Activated CD8-positive, alpha-beta memory T cell treated with anti-CD3 and anti-CD28 coated beads, Interleukin-2, amount 10 ng/mL, durations not matched to agents 7 days and 5 days (primary cell): ENCODE measurements around the gene SLCO3A1. TPM values are rescaled to one million over a fixed set of nuclear protein-coding genes. Genes with fewer than 3 reads are reported as not detected.

Experiments used
- ATAC-seq: fragments of 150-1000 bp; cut with Tn5 transposase; one replicate; pipeline ENCODE4 v1.10.0; 2021; ENCODE audit warnings: moderate library complexity
- CTCF ChIA-PET: fragments of 350-600 bp; sonication (Branson Sonifier 250); formaldehyde crosslinking; loops from one replicate; lab custom pipeline; 2021; ENCODE audit warnings: antibody characterized with exemption; lab: Charles Lee
- DNase-seq: peaks from one replicate; pipeline ENCODE4 v3.0.0-alpha.2; 2020
- H3K27ac Mint-ChIP-seq: one replicate; pipeline ENCODE4 v1.8.0; 2021; ENCODE audit warnings: mild to moderate bottlenecking, mixed read lengths
- H3K27me3 Mint-ChIP-seq: one replicate; pipeline ENCODE4 v1.8.0; 2021; ENCODE audit warnings: mixed read lengths
- H3K36me3 Mint-ChIP-seq: one replicate; pipeline ENCODE4 v1.8.0; 2021; ENCODE audit warnings: mild to moderate bottlenecking, mixed read lengths
- H3K4me1 Mint-ChIP-seq: one replicate; pipeline ENCODE4 v1.8.0; 2021; ENCODE audit warnings: mixed read lengths
- H3K4me3 Mint-ChIP-seq: one replicate; pipeline ENCODE4 v1.8.0; 2021; ENCODE audit warnings: mild to moderate bottlenecking, moderate library complexity, mixed read lengths
- H3K9me3 Mint-ChIP-seq: one replicate; pipeline ENCODE4 v1.8.0; 2022; ENCODE audit warnings: low read depth, mixed read lengths
- total RNA-seq, 2 experiments: library from RNA; stranded (reverse); gene quantifications; one replicate each; pipeline ENCODE4 v1.2.3, GENCODE V29; 2021

SLCO3A1 gene
- total RNA-seq, 2 experiments from 2014 or later: 20.8 to 32.0 TPM

DNA sequence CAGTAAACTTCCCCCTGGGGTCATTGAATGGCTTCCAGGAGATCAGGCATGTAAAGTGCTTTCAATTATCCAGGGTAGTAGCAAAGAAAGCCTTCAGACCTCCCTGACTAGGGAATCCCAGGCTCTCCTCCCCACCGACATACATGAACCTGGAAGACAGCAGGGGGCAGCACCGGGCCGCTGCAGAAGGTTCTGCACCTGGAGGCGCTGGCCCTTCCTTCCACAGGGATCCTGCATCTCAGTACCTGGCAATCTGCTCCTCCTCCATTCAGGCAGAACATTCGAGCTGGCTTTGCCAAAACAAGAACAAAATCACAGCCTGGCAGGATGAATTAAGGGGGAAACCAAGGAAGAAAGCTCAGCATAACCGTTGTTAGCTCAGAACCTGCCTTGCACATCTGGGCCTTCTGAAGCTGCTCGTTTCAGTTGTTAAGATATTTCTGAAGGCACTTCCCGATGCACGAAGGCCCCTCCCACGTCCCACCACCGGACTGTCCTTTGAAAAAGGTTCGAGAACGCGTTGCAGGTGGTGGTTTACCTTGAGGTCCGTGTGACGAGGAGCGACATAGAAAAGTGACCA, 237.7 kb downstream of the SLCO3A1 start:
- peaks cover 16% of the 10 kb centered on the region for H3K4me1 Mint-ChIP-seq
- no peaks in the 10 kb centered on the region for H3K27me3 Mint-ChIP-seq
- H3K4me3 Mint-ChIP-seq: no peak overlapping the region
- ATAC-seq: no peak
- DNase-seq: no peak
- H3K27ac Mint-ChIP-seq: no peak overlapping the region
- CTCF ChIA-PET: interaction anchor here (0.6 to 1.5 kb wide), 6 partner anchors 8 to 624 kb away, joined by 3 to 7 read pairs (median 4); no protein-coding TSS in a partner anchor
- H3K36me3 Mint-ChIP-seq: peaks cover 5% of the 10 kb centered on the region
- H3K9me3 Mint-ChIP-seq: no peaks in the 10 kb centered on the region

DNA sequence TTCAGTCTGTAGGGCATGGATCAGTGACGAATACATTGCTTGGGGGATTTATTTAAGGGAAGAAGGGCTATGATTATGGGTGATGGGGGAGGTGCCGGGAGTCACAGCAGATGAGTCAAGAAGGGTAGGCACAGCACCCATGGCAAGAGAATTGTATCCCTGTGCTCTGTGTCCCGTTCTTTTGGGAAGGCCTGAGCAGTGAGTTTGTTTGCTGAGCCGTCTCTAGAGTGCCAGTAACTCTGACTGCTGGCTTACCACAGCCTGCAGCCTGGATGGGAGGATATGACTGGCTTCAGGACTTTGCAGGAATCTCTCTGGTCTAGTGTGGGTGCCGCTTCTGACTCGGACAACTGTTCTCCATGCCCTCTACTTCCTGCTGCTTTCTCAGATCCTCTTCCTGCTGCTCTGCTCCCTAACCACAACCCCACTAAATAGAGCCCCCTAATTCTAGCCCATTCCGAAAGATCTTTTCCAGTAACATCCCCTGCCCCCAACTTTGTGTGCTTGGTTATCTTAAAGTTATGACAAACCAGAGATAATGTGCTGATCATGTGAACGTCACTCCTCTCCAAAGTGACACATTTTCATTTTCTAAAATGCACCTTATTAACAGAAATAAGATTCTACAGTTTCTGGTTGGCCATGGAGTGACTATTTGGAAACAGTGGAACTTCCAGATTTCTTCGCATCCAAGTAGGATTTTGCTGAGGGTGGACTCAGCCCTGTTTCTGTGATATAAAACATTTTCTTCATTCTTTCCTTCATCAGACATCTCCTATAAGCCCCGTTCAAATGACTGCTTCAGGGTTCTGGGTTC, 239.0 kb downstream of the SLCO3A1 start:
- Mint-ChIP-seq H3K4me1 (peaks cover 28% of the 10 kb centered on the region), H3K27ac (no peak overlapping the region), H3K36me3 (peaks cover 11% of the 10 kb centered on the region), H3K4me3 (no peak overlapping the region), H3K9me3 (no peaks in the 10 kb centered on the region), H3K27me3 (no peaks in the 10 kb centered on the region)
- ATAC-seq: no peak
- CTCF ChIA-PET: interaction anchor here (1.3 to 1.5 kb wide), 2 partner anchors 10 kb away, joined by 6 read pairs; no protein-coding TSS in a partner anchor
- DNase-seq: no peak

GRCh38 chr15:92095693-92096092, 242.2 kb downstream of the SLCO3A1 start:
- H3K27ac Mint-ChIP-seq: peak overlapping the region; percentile 77
- H3K27me3 Mint-ChIP-seq: no peaks in the 10 kb centered on the region
- H3K4me3 Mint-ChIP-seq: peak overlapping the region; percentile 37
- H3K4me1 Mint-ChIP-seq: peaks cover 41% of the 10 kb centered on the region
- CTCF ChIA-PET: interaction anchor here (1.3 to 3.8 kb wide), 6 partner anchors 9 to 620 kb away, joined by 3 to 26 read pairs (median 12); no protein-coding TSS in a partner anchor
- no peaks in the 10 kb centered on the region for H3K9me3 Mint-ChIP-seq
- ATAC-seq: peak; percentile 84
- peaks cover 14% of the 10 kb centered on the region for H3K36me3 Mint-ChIP-seq
- DNase-seq: peak; percentile 60

- Mint-ChIP-seq H3K4me1 (peaks cover 55% of the 10 kb centered on the region), H3K27me3 (no peaks in the 10 kb centered on the region), H3K36me3 (peaks cover 14% of the 10 kb centered on the region), H3K4me3 (no peak overlapping the region), H3K27ac (peak overlapping the region; percentile 34), H3K9me3 (no peaks in the 10 kb centered on the region)
- peak; percentile 72 for DNase-seq
- CTCF ChIA-PET: interaction anchor here (0.7 to 3.8 kb wide), 15 partner anchors 10 to 699 kb away, joined by 3 to 26 read pairs (median 4); no protein-coding TSS in a partner anchor
- ATAC-seq: peak; percentile 72
These were observed 244.1 kb downstream of the SLCO3A1 start for GRCh38 chr15:92097474-92098178.

GRCh38 chr15:92098869-92099268, 245.4 kb downstream of the SLCO3A1 start:
- DNase-seq: no peak
- H3K36me3 Mint-ChIP-seq: peaks cover 14% of the 10 kb centered on the region
- no peaks in the 10 kb centered on the region for H3K27me3 Mint-ChIP-seq
- CTCF ChIA-PET: interaction anchor here (0.6 to 3.8 kb wide), 7 partner anchors 9 to 617 kb away, joined by 3 to 26 read pairs (median 8); no protein-coding TSS in a partner anchor
- H3K27ac Mint-ChIP-seq: no peak overlapping the region
- H3K4me3 Mint-ChIP-seq: no peak overlapping the region
- no peaks in the 10 kb centered on the region for H3K9me3 Mint-ChIP-seq
- peaks cover 55% of the 10 kb centered on the region for H3K4me1 Mint-ChIP-seq
- ATAC-seq: no peak

- Mint-ChIP-seq H3K4me1 (peaks cover 49% of the 10 kb centered on the region), H3K36me3 (peaks cover 14% of the 10 kb centered on the region)
- ATAC-seq: no peak
These were observed 246.8 kb downstream of the SLCO3A1 start for GRCh38 chr15:92100301-92100700.

GRCh38 chr15:92100751-92101150, 247.2 kb downstream of the SLCO3A1 start:
- no peak for ATAC-seq
- Mint-ChIP-seq H3K9me3 (no peaks in the 10 kb centered on the region), H3K27ac (no peak overlapping the region), H3K36me3 (peaks cover 14% of the 10 kb centered on the region), H3K27me3 (no peaks in the 10 kb centered on the region), H3K4me3 (no peak overlapping the region), H3K4me1 (peaks cover 44% of the 10 kb centered on the region)
- no peak for DNase-seq
- CTCF ChIA-PET: interaction anchor here (1.4 kb wide), 1 partner anchor 23 kb away, joined by 7 read pairs; no protein-coding TSS in a partner anchor

More at GRCh38 chr15:92100301-92100700, 246.8 kb downstream of the SLCO3A1 start:
- Mint-ChIP-seq H3K27ac (no peak overlapping the region), H3K4me3 (no peak overlapping the region), H3K9me3 (no peaks in the 10 kb centered on the region), H3K27me3 (no peaks in the 10 kb centered on the region)
- DNase-seq: no peak
- CTCF ChIA-PET: no interaction called here

DNA sequence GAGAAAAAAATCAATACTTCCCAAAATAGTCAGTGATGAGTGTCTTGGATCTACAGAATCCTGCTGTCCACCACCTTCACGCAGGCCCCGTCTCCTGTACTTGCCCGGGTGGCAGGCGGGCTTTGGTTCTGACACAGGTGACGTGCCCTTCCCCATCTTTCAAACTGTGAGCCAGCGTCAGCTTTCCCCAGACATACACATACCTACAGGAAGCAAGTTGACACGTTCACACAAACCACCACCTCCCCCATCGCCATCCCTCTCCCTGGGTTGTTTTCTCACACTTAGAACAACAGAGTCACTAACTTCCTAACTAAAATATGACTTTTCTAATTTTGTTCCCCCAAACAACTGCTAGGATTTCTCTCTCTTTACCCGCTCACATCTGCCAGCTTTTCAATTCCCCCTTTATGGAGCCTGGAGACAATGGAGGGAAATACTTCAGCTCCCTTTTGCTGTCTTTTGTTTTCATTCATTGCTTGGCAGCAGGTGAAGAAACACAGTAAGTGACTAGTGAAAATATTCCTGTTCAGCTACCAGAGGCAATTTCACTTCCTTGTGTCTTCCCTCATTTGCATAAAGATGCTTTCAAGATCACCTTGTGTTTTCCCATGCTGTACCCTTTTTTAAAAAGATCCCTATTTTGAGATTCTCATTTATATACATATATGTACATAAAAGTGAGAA, 248.3 kb downstream of the SLCO3A1 start:
- Mint-ChIP-seq H3K36me3 (peaks cover 6% of the 10 kb centered on the region), H3K9me3 (no peaks in the 10 kb centered on the region), H3K27me3 (no peaks in the 10 kb centered on the region), H3K4me3 (peak overlapping the region; percentile 8), H3K27ac (peak overlapping the region; percentile 55), H3K4me1 (peaks cover 33% of the 10 kb centered on the region)
- ATAC-seq: no peak
- CTCF ChIA-PET: interaction anchor here (1.4 to 1.8 kb wide), 2 partner anchors 24 to 124 kb away, joined by 4 to 7 read pairs; no protein-coding TSS in a partner anchor
- peak; percentile 47 for DNase-seq

DNA sequence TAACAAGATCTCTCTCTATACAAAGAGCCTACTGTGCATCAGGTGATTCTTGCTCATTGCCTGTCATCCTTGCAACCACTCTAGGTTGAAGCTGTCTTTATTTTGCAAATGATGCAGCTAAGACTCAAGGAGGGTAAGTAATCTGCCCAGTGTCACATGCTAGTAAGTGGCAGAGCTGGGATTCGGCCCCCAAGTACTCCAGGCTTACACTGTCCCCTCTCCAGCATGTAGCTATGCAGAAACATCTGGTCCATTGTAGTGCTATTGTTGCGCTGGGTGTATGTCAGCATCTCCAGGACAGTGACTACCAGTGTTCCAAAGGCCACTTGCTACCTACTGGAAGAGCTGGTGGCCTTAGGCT, 248.9 kb downstream of the SLCO3A1 start:
- no peak for DNase-seq
- H3K27ac Mint-ChIP-seq: no peak overlapping the region
- peaks cover 5% of the 10 kb centered on the region for H3K36me3 Mint-ChIP-seq
- no peaks in the 10 kb centered on the region for H3K9me3 Mint-ChIP-seq
- no peaks in the 10 kb centered on the region for H3K27me3 Mint-ChIP-seq
- no peak for ATAC-seq
- H3K4me3 Mint-ChIP-seq: no peak overlapping the region
- H3K4me1 Mint-ChIP-seq: peaks cover 29% of the 10 kb centered on the region
- CTCF ChIA-PET: interaction anchor here (1.2 to 1.8 kb wide), 2 partner anchors 124 to 612 kb away, joined by 4 read pairs; no protein-coding TSS in a partner anchor

GRCh38 chr15:92104072-92104471, 250.6 kb downstream of the SLCO3A1 start:
- CTCF ChIA-PET: no interaction called here

DNA sequence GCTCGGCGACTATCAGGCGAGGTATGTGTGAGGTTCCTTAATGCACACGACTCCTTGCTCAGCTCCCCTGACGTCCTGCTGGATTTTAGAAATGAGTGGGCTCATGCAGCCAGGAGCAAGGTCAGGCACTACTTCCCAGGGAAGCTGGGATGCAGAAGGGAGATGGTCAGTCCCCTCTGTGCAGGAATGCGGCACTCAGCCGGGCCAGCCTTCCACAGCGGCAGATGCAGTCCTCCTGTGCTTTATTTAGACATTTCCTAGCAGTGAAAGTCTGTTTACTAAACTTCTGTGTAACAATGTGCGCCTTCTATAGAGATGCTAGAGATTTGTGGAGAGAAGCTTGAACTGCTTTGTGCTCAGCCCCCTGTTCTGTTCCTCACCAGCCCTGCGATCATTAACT, 252.1 kb downstream of the SLCO3A1 start:
- Mint-ChIP-seq H3K27ac (no peak overlapping the region), H3K27me3 (no peaks in the 10 kb centered on the region), H3K4me1 (peaks cover 16% of the 10 kb centered on the region), H3K36me3 (no peaks in the 10 kb centered on the region), H3K9me3 (no peaks in the 10 kb centered on the region), H3K4me3 (no peak overlapping the region)
- CTCF ChIA-PET: interaction anchor here (1.4 kb wide), 1 partner anchor 9 kb away, joined by 3 read pairs; no protein-coding TSS in a partner anchor
- ATAC-seq (no peak), DNase-seq (no peak)

More at GRCh38 chr15:92104072-92104471, 250.6 kb downstream of the SLCO3A1 start:
- H3K4me3 Mint-ChIP-seq: no peak overlapping the region
- H3K4me1 Mint-ChIP-seq: peaks cover 24% of the 10 kb centered on the region
- H3K9me3 Mint-ChIP-seq: no peaks in the 10 kb centered on the region
- no peaks in the 10 kb centered on the region for H3K27me3 Mint-ChIP-seq
- no peak for ATAC-seq
- DNase-seq: no peak
- peaks cover 3% of the 10 kb centered on the region for H3K36me3 Mint-ChIP-seq
- no peak overlapping the region for H3K27ac Mint-ChIP-seq

DNA sequence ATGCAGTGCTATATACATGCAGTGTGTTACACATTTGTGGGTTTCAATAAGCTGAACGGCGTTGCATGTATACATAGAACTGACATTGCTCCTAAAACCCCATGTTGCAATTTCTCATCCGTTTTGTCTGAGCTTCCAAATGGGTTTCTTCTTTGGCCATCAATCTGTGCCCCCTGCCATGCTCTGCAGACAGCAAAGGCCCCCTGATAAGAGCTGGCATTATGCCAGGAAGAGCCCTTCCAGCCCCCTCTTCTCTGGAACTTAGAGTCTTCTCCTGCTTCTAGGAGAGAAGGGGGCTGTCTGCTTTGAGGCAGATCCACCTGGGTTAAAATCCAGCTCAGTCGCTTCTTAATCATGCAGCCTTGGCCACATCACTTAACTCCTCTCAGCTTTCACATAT, 254.0 kb downstream of the SLCO3A1 start:
- Mint-ChIP-seq H3K4me3 (no peak overlapping the region), H3K27me3 (no peaks in the 10 kb centered on the region), H3K27ac (no peak overlapping the region), H3K9me3 (no peaks in the 10 kb centered on the region), H3K4me1 (no peaks in the 10 kb centered on the region), H3K36me3 (no peaks in the 10 kb centered on the region)
- no peak for ATAC-seq
- CTCF ChIA-PET: interaction anchor here (1.2 to 2.5 kb wide), 3 partner anchors 8 to 607 kb away, joined by 3 to 16 read pairs (median 3); no protein-coding TSS in a partner anchor
- no peak for DNase-seq
